LNCAP (cell line): Measurements from ENCODE around the gene POMT2.

Source experiments
- TF ChIP-seq, protein P1 (sequence below): fragments of 450-650 bp; IDR thresholded peaks from 2 replicates; pipeline ENCODE4 v1.5.1; 2017; ENCODE audit warnings: mild to moderate bottlenecking

Gene POMT2

DNA sequence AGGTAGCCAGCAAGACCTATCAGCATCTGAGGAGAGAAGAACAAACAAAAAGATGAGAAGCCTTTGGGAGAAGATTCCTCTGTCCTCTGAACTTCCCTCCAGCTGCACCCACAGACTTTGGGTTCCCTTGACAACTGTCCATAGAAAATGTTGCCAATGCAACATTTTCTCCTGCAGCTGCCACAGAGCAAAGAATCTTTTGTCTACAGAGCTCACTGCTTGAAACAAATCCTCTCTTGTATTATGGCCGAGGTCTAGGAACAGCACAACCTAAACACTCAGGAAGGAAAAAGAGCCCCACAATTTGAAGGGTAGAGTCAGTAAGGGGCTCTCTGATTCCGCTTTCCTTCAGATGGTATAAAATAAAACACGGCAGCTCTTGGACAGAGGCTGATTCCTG is 14.3 kb downstream of the POMT2 start:
- TF ChIP-seq, protein P1, sequence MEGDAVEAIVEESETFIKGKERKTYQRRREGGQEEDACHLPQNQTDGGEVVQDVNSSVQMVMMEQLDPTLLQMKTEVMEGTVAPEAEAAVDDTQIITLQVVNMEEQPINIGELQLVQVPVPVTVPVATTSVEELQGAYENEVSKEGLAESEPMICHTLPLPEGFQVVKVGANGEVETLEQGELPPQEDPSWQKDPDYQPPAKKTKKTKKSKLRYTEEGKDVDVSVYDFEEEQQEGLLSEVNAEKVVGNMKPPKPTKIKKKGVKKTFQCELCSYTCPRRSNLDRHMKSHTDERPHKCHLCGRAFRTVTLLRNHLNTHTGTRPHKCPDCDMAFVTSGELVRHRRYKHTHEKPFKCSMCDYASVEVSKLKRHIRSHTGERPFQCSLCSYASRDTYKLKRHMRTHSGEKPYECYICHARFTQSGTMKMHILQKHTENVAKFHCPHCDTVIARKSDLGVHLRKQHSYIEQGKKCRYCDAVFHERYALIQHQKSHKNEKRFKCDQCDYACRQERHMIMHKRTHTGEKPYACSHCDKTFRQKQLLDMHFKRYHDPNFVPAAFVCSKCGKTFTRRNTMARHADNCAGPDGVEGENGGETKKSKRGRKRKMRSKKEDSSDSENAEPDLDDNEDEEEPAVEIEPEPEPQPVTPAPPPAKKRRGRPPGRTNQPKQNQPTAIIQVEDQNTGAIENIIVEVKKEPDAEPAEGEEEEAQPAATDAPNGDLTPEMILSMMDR, result no peak

DNA sequence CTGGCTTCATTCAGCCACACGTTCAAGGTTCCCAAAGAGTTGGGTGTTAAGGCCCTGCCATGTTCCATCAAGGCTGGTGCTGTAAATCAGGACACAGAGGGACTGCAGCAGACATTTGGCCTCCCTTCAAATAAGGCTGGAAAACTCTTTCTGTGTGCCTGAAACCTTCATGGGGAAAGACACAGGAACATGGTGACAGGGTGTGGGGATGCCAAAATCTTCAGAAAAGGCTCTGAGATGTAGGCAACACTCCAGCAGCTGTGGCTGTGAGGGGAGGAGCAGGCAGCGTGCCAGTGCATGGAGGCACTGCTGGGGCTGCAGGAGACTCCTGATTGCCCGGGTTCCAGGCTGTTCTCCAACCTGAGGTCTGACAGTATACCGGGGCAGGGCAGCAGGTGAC is 15.0 kb downstream of the POMT2 start:
- TF ChIP-seq, protein P1, result no peak

DNA sequence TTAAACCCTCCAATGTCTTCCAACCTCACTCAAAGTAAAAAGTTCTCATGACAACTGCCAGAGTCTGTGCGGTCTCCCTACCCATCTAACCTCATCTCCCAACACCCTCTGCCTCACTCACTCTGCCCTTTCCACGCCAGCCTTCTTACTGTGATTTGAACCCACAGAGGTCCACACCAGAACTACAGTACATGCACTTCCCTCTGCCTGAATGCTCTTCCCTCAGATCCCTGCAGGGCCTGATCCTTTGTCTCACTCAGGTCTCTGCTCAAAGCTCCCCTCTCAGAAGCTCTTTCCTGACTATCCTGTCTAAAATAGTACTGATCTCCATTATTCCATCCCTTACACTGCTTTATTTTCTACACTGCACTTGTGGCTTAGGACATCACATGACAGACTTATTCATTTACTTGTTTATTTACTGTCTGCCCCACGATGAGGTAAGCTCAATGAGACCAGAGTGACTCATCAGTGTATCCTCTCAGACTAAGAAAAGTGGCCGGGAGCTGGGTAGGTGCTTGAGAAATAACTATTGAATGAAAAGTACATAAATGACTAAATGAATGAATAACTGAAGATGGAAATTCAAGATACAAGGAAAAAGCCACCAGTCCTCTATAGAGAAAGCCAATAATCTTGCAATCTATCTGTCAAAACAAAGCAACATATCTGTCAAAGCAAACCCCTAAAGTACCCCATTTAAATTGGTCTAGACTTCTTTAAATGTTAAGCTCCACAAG is 17.1 kb downstream of the POMT2 start:
- TF ChIP-seq, protein P1, result no peak

DNA sequence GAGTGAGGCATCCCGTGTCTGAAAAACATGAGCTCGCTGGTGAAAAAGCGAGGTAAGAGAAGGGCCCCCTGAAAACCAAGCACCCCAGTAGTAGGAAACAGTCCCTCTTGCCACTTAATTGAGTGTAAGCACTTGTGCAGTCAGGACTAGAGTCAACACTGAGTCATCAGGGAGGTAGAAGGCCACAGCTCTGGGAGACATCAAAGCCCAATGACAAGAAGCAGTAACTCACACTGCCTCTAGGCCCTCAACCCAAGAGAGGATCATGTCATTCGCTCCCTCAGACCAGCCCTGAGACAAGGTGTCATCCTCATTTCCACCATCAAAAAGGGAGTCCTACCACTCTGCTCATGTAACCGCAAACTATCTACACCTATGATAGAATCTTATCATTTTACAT is 17.8 kb downstream of the POMT2 start:
- TF ChIP-seq, protein P1, result no peak

DNA sequence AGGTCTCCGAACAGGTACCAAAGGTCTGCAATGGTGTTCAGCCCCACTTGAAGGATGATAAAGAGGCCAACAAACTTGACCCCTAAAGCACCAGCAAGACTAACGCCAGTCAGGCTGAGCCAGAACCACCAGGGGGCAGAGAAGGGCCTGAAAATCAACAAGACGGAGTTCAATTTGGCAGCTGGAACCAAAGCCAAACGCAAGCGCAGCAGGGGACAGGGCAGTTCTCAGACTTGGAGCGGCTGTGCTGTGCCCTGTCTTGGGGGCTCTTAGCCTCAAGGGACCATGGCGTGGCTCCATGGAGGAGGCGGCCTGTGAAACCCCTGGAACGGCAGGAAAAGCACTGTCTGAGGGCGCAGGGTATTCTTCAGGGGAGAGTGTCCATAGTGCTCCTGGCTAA is 19.6 kb downstream of the POMT2 start:
- TF ChIP-seq, protein P1, result peak; percentile 91

DNA sequence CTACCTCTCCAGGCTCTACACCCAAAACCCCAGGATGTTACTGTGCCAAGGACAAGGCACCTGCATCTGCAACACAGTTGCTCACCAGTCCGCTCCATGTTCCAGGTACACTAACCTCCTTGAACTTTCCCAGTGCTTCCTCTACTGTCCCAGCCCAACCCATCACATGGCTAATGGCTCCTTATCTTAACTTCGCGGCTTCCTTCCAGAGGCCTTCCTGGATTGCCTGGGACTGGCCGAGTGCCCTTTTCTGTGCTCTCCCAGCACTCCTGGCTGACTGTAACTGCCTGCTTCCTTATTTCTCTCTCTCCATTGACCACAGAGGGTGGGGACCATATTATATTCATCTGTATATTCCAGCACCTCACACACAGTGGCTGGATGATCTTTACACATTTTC is 20.9 kb downstream of the POMT2 start:
- TF ChIP-seq, protein P1, result no peak

DNA sequence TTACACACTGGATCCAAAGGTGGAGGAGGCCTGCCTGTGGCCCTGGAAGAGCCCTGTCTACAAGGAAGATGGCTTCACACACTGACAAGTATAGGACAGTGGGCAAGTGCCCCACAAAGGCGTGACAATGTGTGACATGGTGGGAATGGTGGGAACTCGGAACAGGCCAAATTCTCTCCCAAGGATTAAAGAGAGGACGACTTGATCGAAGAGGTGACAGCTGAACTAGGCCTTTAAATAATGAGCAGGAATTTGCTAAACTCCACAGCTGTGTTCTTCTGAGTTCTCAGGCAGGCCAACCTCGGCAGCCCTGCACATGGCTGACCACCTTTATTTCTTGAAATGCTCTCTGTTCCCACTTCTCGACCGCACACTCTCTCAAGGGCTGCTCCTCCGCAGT is 23.8 kb downstream of the POMT2 start:
- TF ChIP-seq, protein P1, result no peak

DNA sequence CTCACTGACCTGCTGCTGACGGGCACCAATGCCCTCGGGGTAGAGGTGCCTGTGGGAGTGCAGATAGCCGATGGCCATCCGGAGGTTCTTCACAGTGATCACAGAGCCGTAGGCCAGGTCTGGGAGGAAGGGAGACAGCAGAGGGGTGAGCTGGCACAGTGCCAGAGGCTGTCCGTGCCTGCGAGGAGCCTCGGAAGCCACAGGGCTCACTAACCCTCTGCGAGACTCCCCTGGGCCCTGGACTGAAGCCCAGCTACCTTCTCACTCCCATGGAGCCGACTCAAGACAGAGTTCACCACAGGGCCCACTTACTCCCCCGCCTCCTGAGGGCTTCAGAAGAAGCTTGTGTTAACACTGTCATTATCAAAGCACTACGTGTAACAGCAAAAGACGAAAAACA is 24.5 kb downstream of the POMT2 start:
- TF ChIP-seq, protein P1, result no peak
